Measurements from ENCODE around the gene HMG20A. TPM values are rescaled to one million over a fixed set of nuclear protein-coding genes. Genes with fewer than 3 reads are reported as not detected.

Gene HMG20A
- total and polyA plus RNA-seq, 10 donors: 17.9 to 107 (median 77.2) TPM

DNA sequence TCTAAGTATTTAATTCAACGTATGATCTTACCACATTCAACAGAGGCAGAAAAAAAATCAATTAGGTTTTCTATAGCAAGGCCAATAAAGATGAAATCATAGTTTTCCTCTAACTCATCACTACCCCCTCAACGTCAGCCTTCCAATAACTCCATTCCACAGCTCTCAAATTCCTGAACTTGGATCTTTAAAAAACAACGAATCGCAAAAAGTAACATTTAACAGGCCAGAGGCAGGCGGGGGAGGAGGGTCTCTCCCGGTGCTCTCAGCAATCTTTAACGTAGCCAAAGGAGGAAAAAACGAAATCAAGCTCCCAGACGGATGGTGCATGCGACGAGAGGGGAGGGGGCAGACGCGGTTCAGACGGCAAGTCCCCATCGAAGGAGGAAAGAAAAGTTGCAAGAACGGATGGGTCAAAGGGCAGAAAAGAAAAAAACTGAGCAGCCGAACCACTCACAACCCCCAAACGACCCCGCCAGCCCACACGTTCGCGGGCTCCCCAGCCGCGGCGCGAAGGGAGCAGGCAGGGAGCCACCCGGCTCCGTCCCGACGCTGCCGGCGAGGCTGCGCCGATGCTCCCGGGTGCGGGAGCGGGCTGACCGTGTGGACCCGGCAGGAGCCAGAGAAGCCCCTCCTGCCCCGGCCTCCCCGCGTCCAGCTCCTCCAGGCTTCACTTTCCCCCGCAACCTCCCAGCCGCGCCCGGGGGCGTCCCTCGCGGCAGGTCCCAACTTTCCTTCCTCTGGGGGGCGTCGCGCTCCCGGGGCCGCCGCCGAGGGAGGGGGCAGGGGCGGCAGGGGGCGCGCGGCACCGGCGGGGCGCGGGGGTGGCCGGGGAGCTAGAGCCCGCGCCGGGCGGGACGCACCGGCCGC is 1.5 kb upstream of the HMG20A start:
- Histone ChIP-seq H3K4me1 (peaks cover 27 to 85% (median 60%) of the 10 kb centered on the region in 6 donors), H3K9me3 (no peaks in the 10 kb centered on the region), H3K4me3 (peak overlapping the region; percentile 69 to 89 (median 78)), H3K36me3 (no peaks in the 10 kb centered on the region), H3K27ac (peak overlapping the region; percentile 86 to 97 (median 94)), H3K27me3 (replicated peaks in 1 of 7) (no peaks in the 10 kb centered on the region)
- DNase-seq: peak; percentile 90
- 1 to 4% (median 2%) methylated on average over 35 to 72 of the region's 72 CpGs for WGBS, 5 donors
- intact Hi-C loops (cut with DNase I; ENCODE audit: low total_unique reads): no loop called here
- TF ChIP-seq, protein P1, sequence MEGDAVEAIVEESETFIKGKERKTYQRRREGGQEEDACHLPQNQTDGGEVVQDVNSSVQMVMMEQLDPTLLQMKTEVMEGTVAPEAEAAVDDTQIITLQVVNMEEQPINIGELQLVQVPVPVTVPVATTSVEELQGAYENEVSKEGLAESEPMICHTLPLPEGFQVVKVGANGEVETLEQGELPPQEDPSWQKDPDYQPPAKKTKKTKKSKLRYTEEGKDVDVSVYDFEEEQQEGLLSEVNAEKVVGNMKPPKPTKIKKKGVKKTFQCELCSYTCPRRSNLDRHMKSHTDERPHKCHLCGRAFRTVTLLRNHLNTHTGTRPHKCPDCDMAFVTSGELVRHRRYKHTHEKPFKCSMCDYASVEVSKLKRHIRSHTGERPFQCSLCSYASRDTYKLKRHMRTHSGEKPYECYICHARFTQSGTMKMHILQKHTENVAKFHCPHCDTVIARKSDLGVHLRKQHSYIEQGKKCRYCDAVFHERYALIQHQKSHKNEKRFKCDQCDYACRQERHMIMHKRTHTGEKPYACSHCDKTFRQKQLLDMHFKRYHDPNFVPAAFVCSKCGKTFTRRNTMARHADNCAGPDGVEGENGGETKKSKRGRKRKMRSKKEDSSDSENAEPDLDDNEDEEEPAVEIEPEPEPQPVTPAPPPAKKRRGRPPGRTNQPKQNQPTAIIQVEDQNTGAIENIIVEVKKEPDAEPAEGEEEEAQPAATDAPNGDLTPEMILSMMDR (IDR thresholded peaks at IDR 0.05 in 8 of 11, conservative IDR thresholded peaks at IDR 0.05 in 3 of 11): peak in 3 of 11 experiments; percentile 24 to 44 (median 36)
- no peak for TF ChIP-seq POLR2A (IDR thresholded peaks at IDR 0.05)

DNA sequence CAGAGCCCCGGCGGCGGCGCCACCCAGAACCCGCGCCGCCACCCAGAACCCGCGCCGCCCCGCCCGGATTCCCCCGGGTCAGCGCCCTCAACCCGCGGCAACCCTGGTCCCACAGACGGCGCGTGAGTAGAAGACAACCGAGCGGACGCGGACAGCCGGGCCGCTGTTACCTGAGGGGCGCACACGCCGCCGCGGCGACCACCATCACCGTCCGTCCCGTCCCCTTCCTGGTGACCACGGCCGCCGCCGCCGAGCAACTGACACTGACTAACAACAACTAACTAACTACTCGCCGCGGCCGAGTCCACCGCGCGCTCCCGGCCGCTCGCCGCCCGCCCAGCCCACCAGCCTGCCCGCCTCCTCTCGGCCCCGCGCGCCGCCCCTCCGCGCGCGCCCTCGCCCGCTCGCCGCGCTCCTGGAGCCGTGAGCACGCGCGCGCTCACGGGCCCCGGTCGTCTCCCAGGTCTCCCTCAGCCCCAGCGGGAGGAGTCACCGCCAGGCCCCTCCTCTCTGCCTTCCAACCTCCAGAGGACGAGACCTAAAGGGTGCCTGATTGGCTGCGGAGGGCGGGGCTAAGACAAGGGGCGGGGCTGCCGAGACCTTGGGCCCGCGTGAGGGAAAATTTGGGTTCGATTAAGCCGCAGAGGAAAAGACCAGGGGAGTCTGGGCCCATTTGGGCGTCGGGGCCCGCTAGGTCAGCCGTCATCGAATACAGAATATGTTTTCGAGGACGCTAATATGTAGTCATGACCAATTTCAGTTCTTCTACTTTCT is 665 bp upstream of the HMG20A start, which contains the start of gene PEAK1:
TSS of gene PEAK1 (minus strand) at position 269 of the 774 bp plus-strand sequence. CDS start 238,178 bp downstream, outside the sequence.
- H3K27ac ChIP-seq: peak within 1 kb of the TSS; percentile 86 to 97 (median 94)
- peak; percentile 100 for DNase-seq
- H3K9me3 ChIP-seq: no peaks in the 10 kb centered on the region
- peak within 1 kb of the TSS; percentile 69 to 89 (median 78) for H3K4me3 ChIP-seq
- intact Hi-C loops (cut with DNase I; ENCODE audit: low total_unique reads): no loop called here
- WGBS, 5 donors: 0 to 1% (median 0%) methylated on average over 21 to 92 of the region's 92 CpGs
- peaks cover 27 to 85% (median 63%) of the 10 kb centered on the region in 6 donors for H3K4me1 ChIP-seq
- H3K27me3 ChIP-seq (replicated peaks in 1 of 7): no peaks in the 10 kb centered on the region
- H3K36me3 ChIP-seq: no peaks in the 10 kb centered on the region
- TF ChIP-seq POLR2AphosphoS5 (IDR thresholded peaks at IDR 0.05) (peak; percentile 92 to 96 (median 93)), POLR2A (IDR thresholded peaks at IDR 0.05) (peak; percentile 47 to 84 (median 49))
- TF ChIP-seq, protein P1 (IDR thresholded peaks at IDR 0.05 in 8 of 11, conservative IDR thresholded peaks at IDR 0.05 in 3 of 11): peak in 2 of 11 experiments; percentile 24 to 30

DNA sequence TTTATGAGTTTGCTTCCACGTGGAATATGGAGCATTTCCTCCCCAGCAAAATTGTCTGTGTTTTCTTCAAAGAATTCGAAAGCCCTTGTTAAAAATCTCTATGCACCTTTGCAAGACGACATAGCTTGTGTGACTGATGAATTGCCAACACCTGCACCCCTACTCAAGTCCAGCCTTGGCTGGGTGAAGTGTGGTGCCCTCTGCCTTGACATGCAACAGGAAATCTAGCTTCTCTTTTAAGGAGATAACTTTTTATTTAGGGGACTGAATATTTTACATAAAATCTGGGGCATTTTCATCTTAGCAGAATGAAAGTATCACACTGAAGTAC is 647 bp downstream of the HMG20A start:
- no peaks in the 10 kb centered on the region for H3K36me3 ChIP-seq
- intact Hi-C loops (cut with DNase I; ENCODE audit: low total_unique reads): no loop called here
- peak overlapping the region; percentile 69 to 89 (median 78) for H3K4me3 ChIP-seq
- no peak for DNase-seq
- H3K27ac ChIP-seq: peak overlapping the region; percentile 75 to 97 (median 94)
- H3K4me1 ChIP-seq: peaks cover 21 to 84% (median 61%) of the 10 kb centered on the region in 6 donors
- WGBS, 5 donors: 0 to 2% (median 0%) methylated on average over 3 of the region's 3 CpGs
- no peaks in the 10 kb centered on the region for H3K27me3 ChIP-seq (replicated peaks in 1 of 7)
- TF ChIP-seq POLR2AphosphoS5 (IDR thresholded peaks at IDR 0.05): no peak
- TF ChIP-seq POLR2A (IDR thresholded peaks at IDR 0.05): no peak
- TF ChIP-seq, protein P1 (IDR thresholded peaks at IDR 0.05 in 8 of 11, conservative IDR thresholded peaks at IDR 0.05 in 3 of 11): no peak
- no peaks in the 10 kb centered on the region for H3K9me3 ChIP-seq
